ENCODE results near the gene MCF2L. TPM values are rescaled to one million over a fixed set of nuclear protein-coding genes. Genes with fewer than 3 reads are reported as not detected.

Gene MCF2L
- total and polyA plus RNA-seq, 9 of the 15 experiments (the other 6 are each of a cell fraction or from before 2014, with no cell fraction given), result 0.05 to 0.25 (median 0.18) TPM; not detected in 5

DNA sequence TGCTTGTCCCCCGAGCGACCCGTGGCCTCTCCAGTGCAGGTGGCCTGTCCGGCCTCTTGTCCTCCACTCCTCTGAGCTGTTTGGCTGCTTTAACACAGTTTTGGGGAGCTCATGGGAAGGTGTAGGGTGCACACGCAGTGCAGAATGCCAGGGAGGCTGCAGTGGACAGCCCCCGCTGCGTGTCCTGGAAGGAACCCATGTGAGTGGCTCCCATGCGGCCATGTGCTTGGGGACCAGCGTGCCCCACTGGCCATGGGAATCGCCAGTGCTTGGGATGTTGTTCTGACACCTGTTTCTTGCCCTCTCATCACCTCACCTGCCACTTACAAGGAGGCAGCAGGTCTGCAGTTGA lies 114.0 kb downstream of the MCF2L start:
- H4K20me1 ChIP-seq (replicated peaks; ENCODE audit: control insufficient read depth, insufficient read depth, low read length), result peaks cover 15% of the 10 kb centered on the region
- FAIRE-seq (no peak), ATAC-seq (no peak), DNase-seq (ENCODE audit: extremely low read depth in 1 of 4, low spot score in 3 of 4) (no peak)
- intact Hi-C loops (cut with micrococcal nuclease), result no loop called here
- H3K27ac ChIP-seq (ENCODE audit: extremely low read depth, low read depth, low read length), result no peak overlapping the region
- ChIA-PET CTCF (ENCODE audit: low intra/inter-chr PET ratio) (no interaction called here), POLR2A (no interaction called here)
- no peak overlapping the region for H3K4me3 ChIP-seq
- no peaks in the 10 kb centered on the region for H3K9me1 ChIP-seq (ENCODE audit: control insufficient read depth, insufficient read depth, low read length)
- peaks cover 0 to 12% of the 10 kb centered on the region in 2 experiments; a peak in 1 of 5 replicates for H3K4me1 ChIP-seq (replicated peaks in 1 of 2; ENCODE audit: control insufficient read depth in 2 of 2, insufficient read depth in 2 of 2, low read length in 2 of 2)
- no peaks in the 10 kb centered on the region for H3K36me3 ChIP-seq (ENCODE audit: control insufficient read depth, insufficient read depth, low read length)
- no peaks in the 10 kb centered on the region for H3K9me3 ChIP-seq (replicated peaks; ENCODE audit: control insufficient read depth, insufficient read depth, low read depth, low read length)
- in situ Hi-C loops (cut with MboI), result no loop called here
- peaks cover 7 to 71% of the 10 kb centered on the region in 2 experiments for H3K27me3 ChIP-seq (ENCODE audit: control insufficient read depth in 2 of 2, insufficient read depth in 2 of 2, low read length in 2 of 2)
- H3K79me2 ChIP-seq (ENCODE audit: control insufficient read depth, insufficient read depth, low read length), result no peaks in the 10 kb centered on the region
- no peak overlapping the region for H3K4me2 ChIP-seq (ENCODE audit: insufficient read depth, low read length)
- no peak overlapping the region for H2AFZ ChIP-seq (ENCODE audit: low read depth, low read length)
- TF ChIP-seq TRIM24 (IDR thresholded peaks at IDR 0.05), result no peak
- BruUV-seq (replicated peaks), result no TSS peak
- no peak overlapping the region for H3K9ac ChIP-seq (ENCODE audit: insufficient read depth in 1 of 2, low read depth in 2 of 2, low read length in 2 of 2)
- 3% methylated on average over 10 of the region's 10 CpGs for WGBS (ENCODE audit: insufficient coverage, low coverage, missing lambda C conversion rate)

DNA sequence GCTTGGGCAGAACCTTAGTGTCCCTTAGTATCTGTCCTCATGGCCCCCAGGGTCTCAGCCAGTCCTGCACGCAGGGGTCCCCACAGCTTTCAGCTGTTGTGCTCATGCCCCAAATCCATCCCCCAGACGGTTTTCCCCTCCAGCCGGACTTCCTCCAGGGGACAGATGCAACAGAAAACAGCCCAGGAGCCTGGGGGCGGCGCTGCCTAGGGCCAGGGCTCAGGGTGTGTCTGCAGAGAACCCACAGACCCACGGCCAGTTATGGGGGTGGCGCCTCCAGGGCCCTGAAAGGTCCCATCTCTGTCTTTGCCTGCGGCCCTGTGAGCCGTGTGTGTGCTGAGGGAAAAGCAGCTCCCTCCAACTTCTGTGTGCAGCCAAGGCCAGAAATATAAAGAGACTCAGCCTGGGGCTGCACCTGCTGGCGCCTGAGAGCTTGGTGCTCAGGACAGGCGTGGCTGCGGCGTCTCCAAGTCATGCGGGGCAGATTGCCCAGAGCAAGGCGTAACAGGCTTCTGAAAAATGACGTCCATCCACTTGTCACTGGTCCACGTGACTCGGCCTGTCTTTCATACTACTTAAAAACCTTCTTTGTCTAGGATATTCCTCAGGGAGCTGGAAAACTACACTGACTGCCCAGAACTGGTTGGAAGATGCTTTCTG lies 114.5 kb downstream of the MCF2L start:
- Histone ChIP-seq H3K27ac (ENCODE audit: extremely low read depth, low read depth, low read length) (no peak overlapping the region), H3K9me3 (replicated peaks; ENCODE audit: control insufficient read depth, insufficient read depth, low read depth, low read length) (no peaks in the 10 kb centered on the region), H3K4me2 (ENCODE audit: insufficient read depth, low read length) (no peak overlapping the region), H3K9ac (ENCODE audit: insufficient read depth in 1 of 2, low read depth in 2 of 2, low read length in 2 of 2) (no peak overlapping the region), H3K79me2 (ENCODE audit: control insufficient read depth, insufficient read depth, low read length) (no peaks in the 10 kb centered on the region), H3K36me3 (ENCODE audit: control insufficient read depth, insufficient read depth, low read length) (no peaks in the 10 kb centered on the region), H2AFZ (ENCODE audit: low read depth, low read length) (no peak overlapping the region), H3K4me1 (replicated peaks in 1 of 2; ENCODE audit: control insufficient read depth in 2 of 2, insufficient read depth in 2 of 2, low read length in 2 of 2) (peaks cover 0 to 12% of the 10 kb centered on the region in 2 experiments; a peak in 1 of 5 replicates), H3K4me3 (no peak overlapping the region), H3K9me1 (ENCODE audit: control insufficient read depth, insufficient read depth, low read length) (no peaks in the 10 kb centered on the region), H3K27me3 (ENCODE audit: control insufficient read depth in 2 of 2, insufficient read depth in 2 of 2, low read length in 2 of 2) (peaks cover 10 to 71% of the 10 kb centered on the region in 2 experiments), H4K20me1 (replicated peaks; ENCODE audit: control insufficient read depth, insufficient read depth, low read length) (peaks cover 15% of the 10 kb centered on the region)
- FAIRE-seq (no peak), DNase-seq (ENCODE audit: extremely low read depth in 1 of 4, low spot score in 3 of 4) (peak in 1 of 4 experiments; percentile 26), ATAC-seq (peak; percentile 68)
- in situ Hi-C loops (cut with MboI), result no loop called here
- ChIA-PET CTCF (ENCODE audit: low intra/inter-chr PET ratio) (no interaction called here), POLR2A (no interaction called here)
- BruUV-seq (replicated peaks), result no TSS peak
- WGBS (ENCODE audit: insufficient coverage, low coverage, missing lambda C conversion rate), result 0% methylated on average over 8 of the region's 18 CpGs
- intact Hi-C loops (cut with micrococcal nuclease), result no loop called here
- no peak for TF ChIP-seq ATF1 (CRISPR knock-in tag; IDR thresholded peaks at IDR 0.05)
- TF ChIP-seq ATF1 (tag; IDR thresholded peaks at IDR 0.05), result 0 out of 2 replicates have a peak, but pooled peaks have one; percentile 18
- no peak for TF ChIP-seq PRMT5 (CRISPR knock-in tag; IDR thresholded peaks at IDR 0.05)
- TF ChIP-seq, protein P1, sequence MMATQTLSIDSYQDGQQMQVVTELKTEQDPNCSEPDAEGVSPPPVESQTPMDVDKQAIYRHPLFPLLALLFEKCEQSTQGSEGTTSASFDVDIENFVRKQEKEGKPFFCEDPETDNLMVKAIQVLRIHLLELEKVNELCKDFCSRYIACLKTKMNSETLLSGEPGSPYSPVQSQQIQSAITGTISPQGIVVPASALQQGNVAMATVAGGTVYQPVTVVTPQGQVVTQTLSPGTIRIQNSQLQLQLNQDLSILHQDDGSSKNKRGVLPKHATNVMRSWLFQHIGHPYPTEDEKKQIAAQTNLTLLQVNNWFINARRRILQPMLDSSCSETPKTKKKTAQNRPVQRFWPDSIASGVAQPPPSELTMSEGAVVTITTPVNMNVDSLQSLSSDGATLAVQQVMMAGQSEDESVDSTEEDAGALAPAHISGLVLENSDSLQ (IDR thresholded peaks at IDR 0.05), result 0 out of 2 replicates have a peak, but pooled peaks have one; percentile 33
- no peak for TF ChIP-seq HNRNPUL1 (IDR thresholded peaks at IDR 0.05; ENCODE audit: low read length)
- TF ChIP-seq, protein P2, sequence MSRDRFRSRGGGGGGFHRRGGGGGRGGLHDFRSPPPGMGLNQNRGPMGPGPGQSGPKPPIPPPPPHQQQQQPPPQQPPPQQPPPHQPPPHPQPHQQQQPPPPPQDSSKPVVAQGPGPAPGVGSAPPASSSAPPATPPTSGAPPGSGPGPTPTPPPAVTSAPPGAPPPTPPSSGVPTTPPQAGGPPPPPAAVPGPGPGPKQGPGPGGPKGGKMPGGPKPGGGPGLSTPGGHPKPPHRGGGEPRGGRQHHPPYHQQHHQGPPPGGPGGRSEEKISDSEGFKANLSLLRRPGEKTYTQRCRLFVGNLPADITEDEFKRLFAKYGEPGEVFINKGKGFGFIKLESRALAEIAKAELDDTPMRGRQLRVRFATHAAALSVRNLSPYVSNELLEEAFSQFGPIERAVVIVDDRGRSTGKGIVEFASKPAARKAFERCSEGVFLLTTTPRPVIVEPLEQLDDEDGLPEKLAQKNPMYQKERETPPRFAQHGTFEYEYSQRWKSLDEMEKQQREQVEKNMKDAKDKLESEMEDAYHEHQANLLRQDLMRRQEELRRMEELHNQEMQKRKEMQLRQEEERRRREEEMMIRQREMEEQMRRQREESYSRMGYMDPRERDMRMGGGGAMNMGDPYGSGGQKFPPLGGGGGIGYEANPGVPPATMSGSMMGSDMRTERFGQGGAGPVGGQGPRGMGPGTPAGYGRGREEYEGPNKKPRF (IDR thresholded peaks at IDR 0.05; ENCODE audit: low read depth, low read length), result no peak
- TF ChIP-seq, protein P3, sequence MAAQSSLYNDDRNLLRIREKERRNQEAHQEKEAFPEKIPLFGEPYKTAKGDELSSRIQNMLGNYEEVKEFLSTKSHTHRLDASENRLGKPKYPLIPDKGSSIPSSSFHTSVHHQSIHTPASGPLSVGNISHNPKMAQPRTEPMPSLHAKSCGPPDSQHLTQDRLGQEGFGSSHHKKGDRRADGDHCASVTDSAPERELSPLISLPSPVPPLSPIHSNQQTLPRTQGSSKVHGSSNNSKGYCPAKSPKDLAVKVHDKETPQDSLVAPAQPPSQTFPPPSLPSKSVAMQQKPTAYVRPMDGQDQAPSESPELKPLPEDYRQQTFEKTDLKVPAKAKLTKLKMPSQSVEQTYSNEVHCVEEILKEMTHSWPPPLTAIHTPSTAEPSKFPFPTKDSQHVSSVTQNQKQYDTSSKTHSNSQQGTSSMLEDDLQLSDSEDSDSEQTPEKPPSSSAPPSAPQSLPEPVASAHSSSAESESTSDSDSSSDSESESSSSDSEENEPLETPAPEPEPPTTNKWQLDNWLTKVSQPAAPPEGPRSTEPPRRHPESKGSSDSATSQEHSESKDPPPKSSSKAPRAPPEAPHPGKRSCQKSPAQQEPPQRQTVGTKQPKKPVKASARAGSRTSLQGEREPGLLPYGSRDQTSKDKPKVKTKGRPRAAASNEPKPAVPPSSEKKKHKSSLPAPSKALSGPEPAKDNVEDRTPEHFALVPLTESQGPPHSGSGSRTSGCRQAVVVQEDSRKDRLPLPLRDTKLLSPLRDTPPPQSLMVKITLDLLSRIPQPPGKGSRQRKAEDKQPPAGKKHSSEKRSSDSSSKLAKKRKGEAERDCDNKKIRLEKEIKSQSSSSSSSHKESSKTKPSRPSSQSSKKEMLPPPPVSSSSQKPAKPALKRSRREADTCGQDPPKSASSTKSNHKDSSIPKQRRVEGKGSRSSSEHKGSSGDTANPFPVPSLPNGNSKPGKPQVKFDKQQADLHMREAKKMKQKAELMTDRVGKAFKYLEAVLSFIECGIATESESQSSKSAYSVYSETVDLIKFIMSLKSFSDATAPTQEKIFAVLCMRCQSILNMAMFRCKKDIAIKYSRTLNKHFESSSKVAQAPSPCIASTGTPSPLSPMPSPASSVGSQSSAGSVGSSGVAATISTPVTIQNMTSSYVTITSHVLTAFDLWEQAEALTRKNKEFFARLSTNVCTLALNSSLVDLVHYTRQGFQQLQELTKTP (IDR thresholded peaks at IDR 0.05; ENCODE audit: low read depth in 1 of 2, partially characterized antibody in 2 of 2), result no peak

All from K562 (cell line).